Testis (tissue), 2 donors: ENCODE measurements around the gene SMAP1.

ENCODE experiments used
- CTCF ChIP-seq, 3 experiments: fragments of 450-650 bp in 2 of 3; fragments of 200-600 bp in 1 of 3; sonication (generic) in 1 of 3; IDR thresholded peaks; one replicate each; pipeline ENCODE4 v1.5.1; 2016 to 2019; ENCODE audit warnings: antibody characterized with exemption in 3 of 3, mild to moderate bottlenecking in 2 of 3, moderate library complexity in 1 of 3
- POLR2A ChIP-seq: fragments of 450-650 bp; IDR thresholded peaks from one replicate; pipeline ENCODE4 v1.6.1; 2017; ENCODE audit warnings: antibody characterized with exemption, mild to moderate bottlenecking, moderate library complexity

GRCh38 chr6:70673054-70673453, 5.4 kb downstream of the SMAP1 start:
- TF ChIP-seq CTCF (IDR thresholded peaks at IDR 0.05) = no peak
- no peak for TF ChIP-seq POLR2A
